ENCODE data around the gene BRD1.

DNA sequence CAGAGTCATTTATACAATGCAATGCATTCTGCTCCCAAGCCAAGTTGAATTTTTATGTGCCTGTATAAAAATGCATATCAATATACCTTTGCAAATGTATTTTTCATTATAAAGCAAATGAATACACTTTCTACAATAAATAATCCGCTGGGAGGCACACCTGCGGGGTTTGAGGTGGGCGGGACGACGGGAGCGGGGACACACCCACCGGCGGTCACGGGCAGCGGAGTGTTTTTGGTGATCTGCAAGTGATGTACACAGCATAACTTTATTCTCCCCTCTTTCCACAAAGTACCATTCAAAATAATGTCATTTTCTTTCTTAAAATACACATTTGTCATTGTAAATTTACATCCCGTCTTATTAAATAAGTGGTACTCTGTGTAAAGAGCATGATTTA, 54.1 kb downstream of the BRD1 start:
- TF ChIP-seq, protein P1, sequence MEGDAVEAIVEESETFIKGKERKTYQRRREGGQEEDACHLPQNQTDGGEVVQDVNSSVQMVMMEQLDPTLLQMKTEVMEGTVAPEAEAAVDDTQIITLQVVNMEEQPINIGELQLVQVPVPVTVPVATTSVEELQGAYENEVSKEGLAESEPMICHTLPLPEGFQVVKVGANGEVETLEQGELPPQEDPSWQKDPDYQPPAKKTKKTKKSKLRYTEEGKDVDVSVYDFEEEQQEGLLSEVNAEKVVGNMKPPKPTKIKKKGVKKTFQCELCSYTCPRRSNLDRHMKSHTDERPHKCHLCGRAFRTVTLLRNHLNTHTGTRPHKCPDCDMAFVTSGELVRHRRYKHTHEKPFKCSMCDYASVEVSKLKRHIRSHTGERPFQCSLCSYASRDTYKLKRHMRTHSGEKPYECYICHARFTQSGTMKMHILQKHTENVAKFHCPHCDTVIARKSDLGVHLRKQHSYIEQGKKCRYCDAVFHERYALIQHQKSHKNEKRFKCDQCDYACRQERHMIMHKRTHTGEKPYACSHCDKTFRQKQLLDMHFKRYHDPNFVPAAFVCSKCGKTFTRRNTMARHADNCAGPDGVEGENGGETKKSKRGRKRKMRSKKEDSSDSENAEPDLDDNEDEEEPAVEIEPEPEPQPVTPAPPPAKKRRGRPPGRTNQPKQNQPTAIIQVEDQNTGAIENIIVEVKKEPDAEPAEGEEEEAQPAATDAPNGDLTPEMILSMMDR (IDR thresholded peaks at IDR 0.05 in 2 of 3, conservative IDR thresholded peaks at IDR 0.05 in 1 of 3; ENCODE audit: borderline replicate concordance in 1 of 3, insufficient read depth in 1 of 3, low read depth in 2 of 3, low read length in 2 of 3), result no peak
- TF ChIP-seq FOSL1 (IDR thresholded peaks at IDR 0.05; ENCODE audit: low read depth) (no peak), POLR2AphosphoS5 (IDR thresholded peaks at IDR 0.05; ENCODE audit: low read depth, low read length) (no peak), RAD21 (IDR thresholded peaks at IDR 0.05; ENCODE audit: low read depth) (no peak), SP1 (IDR thresholded peaks at IDR 0.05; ENCODE audit: low read depth) (no peak), POLR2A (IDR thresholded peaks at IDR 0.05; ENCODE audit: borderline replicate concordance, extremely low read depth, insufficient read depth, insufficient read length) (no peak), CEBPB (IDR thresholded peaks at IDR 0.05; ENCODE audit: low read depth) (no peak), SRF (IDR thresholded peaks at IDR 0.05; ENCODE audit: low read depth) (no peak)
- TF ChIP-seq, protein P2, sequence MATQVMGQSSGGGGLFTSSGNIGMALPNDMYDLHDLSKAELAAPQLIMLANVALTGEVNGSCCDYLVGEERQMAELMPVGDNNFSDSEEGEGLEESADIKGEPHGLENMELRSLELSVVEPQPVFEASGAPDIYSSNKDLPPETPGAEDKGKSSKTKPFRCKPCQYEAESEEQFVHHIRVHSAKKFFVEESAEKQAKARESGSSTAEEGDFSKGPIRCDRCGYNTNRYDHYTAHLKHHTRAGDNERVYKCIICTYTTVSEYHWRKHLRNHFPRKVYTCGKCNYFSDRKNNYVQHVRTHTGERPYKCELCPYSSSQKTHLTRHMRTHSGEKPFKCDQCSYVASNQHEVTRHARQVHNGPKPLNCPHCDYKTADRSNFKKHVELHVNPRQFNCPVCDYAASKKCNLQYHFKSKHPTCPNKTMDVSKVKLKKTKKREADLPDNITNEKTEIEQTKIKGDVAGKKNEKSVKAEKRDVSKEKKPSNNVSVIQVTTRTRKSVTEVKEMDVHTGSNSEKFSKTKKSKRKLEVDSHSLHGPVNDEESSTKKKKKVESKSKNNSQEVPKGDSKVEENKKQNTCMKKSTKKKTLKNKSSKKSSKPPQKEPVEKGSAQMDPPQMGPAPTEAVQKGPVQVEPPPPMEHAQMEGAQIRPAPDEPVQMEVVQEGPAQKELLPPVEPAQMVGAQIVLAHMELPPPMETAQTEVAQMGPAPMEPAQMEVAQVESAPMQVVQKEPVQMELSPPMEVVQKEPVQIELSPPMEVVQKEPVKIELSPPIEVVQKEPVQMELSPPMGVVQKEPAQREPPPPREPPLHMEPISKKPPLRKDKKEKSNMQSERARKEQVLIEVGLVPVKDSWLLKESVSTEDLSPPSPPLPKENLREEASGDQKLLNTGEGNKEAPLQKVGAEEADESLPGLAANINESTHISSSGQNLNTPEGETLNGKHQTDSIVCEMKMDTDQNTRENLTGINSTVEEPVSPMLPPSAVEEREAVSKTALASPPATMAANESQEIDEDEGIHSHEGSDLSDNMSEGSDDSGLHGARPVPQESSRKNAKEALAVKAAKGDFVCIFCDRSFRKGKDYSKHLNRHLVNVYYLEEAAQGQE (IDR thresholded peaks at IDR 0.05; ENCODE audit: low read depth), result no peak
